Upper lobe of left lung (tissue), 4 donors: ENCODE data around the gene DPP10.

Experiments used
- EP300 ChIP-seq, 4 donors: sonication (generic); formaldehyde crosslinking; IDR thresholded peaks; one replicate each; pipeline ENCODE4 v1.5.1; 2017; ENCODE audit warnings: antibody characterized with exemption in 4 of 4, control low read depth in 2 of 4
- POLR2A ChIP-seq, 4 donors: fragments of 450-650 bp; IDR thresholded peaks; one replicate each; pipeline ENCODE4 v1.5.1; 2016 to 2017; ENCODE audit warnings: antibody characterized with exemption in 4 of 4, mild to moderate bottlenecking in 2 of 4
- TF ChIP-seq, protein P1 (sequence below), 6 experiments: fragments of 450-650 bp in 4 of 6; fragments of 200-600 bp in 2 of 6; sonication (generic) in 2 of 6; IDR thresholded peaks; one replicate each; pipeline ENCODE4 v1.5.1; 2016 to 2019; ENCODE audit warnings: antibody characterized with exemption in 6 of 6

DNA sequence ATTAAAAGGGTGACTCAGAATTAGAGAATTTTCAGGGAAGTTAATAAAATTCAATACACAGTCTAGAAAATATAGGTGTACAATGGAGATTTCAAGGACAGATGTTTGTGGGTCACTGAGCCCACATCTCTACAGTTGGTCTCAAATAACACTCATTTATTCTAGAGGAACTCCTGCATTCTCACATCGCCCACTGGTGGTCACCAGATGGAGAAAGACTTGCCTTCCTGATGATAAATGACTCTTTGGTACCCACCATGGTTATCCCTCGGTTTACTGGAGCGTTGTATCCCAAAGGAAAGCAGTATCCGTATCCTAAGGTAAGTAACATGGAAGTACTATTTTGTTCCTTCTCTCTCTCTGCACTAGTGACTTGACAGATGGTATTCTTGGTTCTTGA is 1297.1 kb downstream of the DPP10 start:
- TF ChIP-seq, protein P1, sequence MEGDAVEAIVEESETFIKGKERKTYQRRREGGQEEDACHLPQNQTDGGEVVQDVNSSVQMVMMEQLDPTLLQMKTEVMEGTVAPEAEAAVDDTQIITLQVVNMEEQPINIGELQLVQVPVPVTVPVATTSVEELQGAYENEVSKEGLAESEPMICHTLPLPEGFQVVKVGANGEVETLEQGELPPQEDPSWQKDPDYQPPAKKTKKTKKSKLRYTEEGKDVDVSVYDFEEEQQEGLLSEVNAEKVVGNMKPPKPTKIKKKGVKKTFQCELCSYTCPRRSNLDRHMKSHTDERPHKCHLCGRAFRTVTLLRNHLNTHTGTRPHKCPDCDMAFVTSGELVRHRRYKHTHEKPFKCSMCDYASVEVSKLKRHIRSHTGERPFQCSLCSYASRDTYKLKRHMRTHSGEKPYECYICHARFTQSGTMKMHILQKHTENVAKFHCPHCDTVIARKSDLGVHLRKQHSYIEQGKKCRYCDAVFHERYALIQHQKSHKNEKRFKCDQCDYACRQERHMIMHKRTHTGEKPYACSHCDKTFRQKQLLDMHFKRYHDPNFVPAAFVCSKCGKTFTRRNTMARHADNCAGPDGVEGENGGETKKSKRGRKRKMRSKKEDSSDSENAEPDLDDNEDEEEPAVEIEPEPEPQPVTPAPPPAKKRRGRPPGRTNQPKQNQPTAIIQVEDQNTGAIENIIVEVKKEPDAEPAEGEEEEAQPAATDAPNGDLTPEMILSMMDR (IDR thresholded peaks at IDR 0.05): no peak
- TF ChIP-seq EP300 (IDR thresholded peaks at IDR 0.05): no peak
- TF ChIP-seq POLR2A (IDR thresholded peaks at IDR 0.05): no peak
